GM12892 (cell line): ENCODE measurements around the gene ZNF280A.
"Not testable (repeated sequence)": the region's sequence is repeated elsewhere in the genome, so short reads cannot be mapped to it uniquely, and the experiment has no call there.

Source experiments
- DNase-seq: peaks from one replicate; pipeline ENCODE4 v3.0.0; 2011; ENCODE audit not compliant: insufficient read length
- FAIRE-seq: peaks from 2 replicates; lab custom pipeline; 2011; peaks lifted over from hg19 to GRCh38; lab: Jason Lieb, UNC
- POLR2A ChIP-seq: IDR thresholded peaks from 2 replicates; pipeline ENCODE4 v1.6.1; 2011; ENCODE audit warnings: low read depth, low read length, control low read depth
- POLR2AphosphoS5 ChIP-seq: IDR thresholded peaks from 2 replicates; pipeline ENCODE4 v1.6.1; 2011; ENCODE audit warnings: low read depth, low read length, control low read depth
- TAF1 ChIP-seq: IDR thresholded peaks from 2 replicates; pipeline ENCODE4 v1.6.1; 2011; ENCODE audit warnings: low read depth, mild to moderate bottlenecking, control low read depth, low read length, borderline replicate concordance

ZNF280A gene

GRCh38 chr22:22520667-22521602 is 865 bp upstream of the ZNF280A start:
- DNase-seq (no peak), FAIRE-seq (no peak)
- TF ChIP-seq POLR2A (no peak), POLR2AphosphoS5 (no peak), TAF1 (no peak)

GRCh38 chr22:22519591-22519990 is 479 bp downstream of the ZNF280A start:
- FAIRE-seq: no peak
- TF ChIP-seq POLR2A: no peak
- TF ChIP-seq POLR2AphosphoS5: no peak
- TF ChIP-seq TAF1: no peak
- DNase-seq: no peak

- FAIRE-seq: no peak
- no peak for DNase-seq
Observed at GRCh38 chr22:22516992-22517391, 3.1 kb downstream of the ZNF280A start.

GRCh38 chr22:22515890-22516289 is 4.2 kb downstream of the ZNF280A start:
- FAIRE-seq (no peak), DNase-seq (no peak)

More at GRCh38 chr22:22516992-22517391, 3.1 kb downstream of the ZNF280A start:
- TF ChIP-seq POLR2A (no peak), TAF1 (no peak), POLR2AphosphoS5 (no peak)

GRCh38 chr22:22514431-22514830 is 5.6 kb downstream of the ZNF280A start:
- peak; percentile 83 for FAIRE-seq
- not testable (repeated sequence) for DNase-seq

More at GRCh38 chr22:22515890-22516289, 4.2 kb downstream of the ZNF280A start:
- TF ChIP-seq POLR2AphosphoS5 (no peak), TAF1 (no peak), POLR2A (no peak)

GRCh38 chr22:22513619-22514018 is 6.5 kb downstream of the ZNF280A start:
- TF ChIP-seq POLR2A (no peak), TAF1 (no peak)
- DNase-seq: no peak
- no peak for FAIRE-seq

GRCh38 chr22:22512951-22513350 is 7.1 kb downstream of the ZNF280A start:
- TF ChIP-seq TAF1 (no peak), POLR2A (no peak), POLR2AphosphoS5 (no peak)
- no peak for FAIRE-seq
- no peak for DNase-seq

- FAIRE-seq, DNase-seq: not testable (repeated sequence)
Observed at GRCh38 chr22:22510833-22511232, 9.2 kb downstream of the ZNF280A start.

- FAIRE-seq, DNase-seq: not testable (repeated sequence)
Observed at GRCh38 chr22:22509912-22510311, 10.2 kb downstream of the ZNF280A start.

- no peak for TF ChIP-seq TAF1
- TF ChIP-seq POLR2A: peak; percentile 69; the same call in 1 of the 2 replicates
- no peak for TF ChIP-seq POLR2AphosphoS5
- FAIRE-seq (peak; percentile 99), DNase-seq (peak; percentile 79)
Observed at GRCh38 chr22:22508274-22509176, 11.5 kb downstream of the ZNF280A start, which contains the start of gene ZNF280B. TSS of gene ZNF280B (minus strand) at chr22:22508742. CDS start at chr22:22489398, 19,344 bp downstream.

GRCh38 chr22:22507743-22508273 is 12.3 kb downstream of the ZNF280A start:
- TF ChIP-seq TAF1 (no peak), POLR2AphosphoS5 (no peak), POLR2A (no peak)
- DNase-seq (no peak), FAIRE-seq (no peak)
